Neural cell (in vitro differentiated cells): Measurements from ENCODE around the gene BUD31. TPM values are rescaled to one million over a fixed set of nuclear protein-coding genes. Genes with fewer than 3 reads are reported as not detected.

Experiments
- H2AFZ ChIP-seq: fragments of 200-600, 300-800 bp; sonication (generic), shearing (Covaris generic); 2 replicates; pipeline ENCODE4 v1.6.0; 2014; ENCODE audit warnings: low read depth, mild to moderate bottlenecking, antibody characterized with exemption, low read length, moderate library complexity
- H3F3A ChIP-seq: fragments of 200-600 bp; shearing (Covaris generic); 2 replicates; pipeline ENCODE4 v1.6.1; 2016; ENCODE audit warnings: mild to moderate bottlenecking, moderate library complexity, mixed read lengths, antibody characterized with exemption, low read length; ENCODE audit not compliant: insufficient read depth, poor library complexity, severe bottlenecking
- H3K27ac ChIP-seq: fragments of 200-600, 300-800 bp; sonication (generic), shearing (Covaris generic); 2 replicates; pipeline ENCODE4 v1.5.1; 2014; ENCODE audit warnings: mild to moderate bottlenecking, low read length, moderate library complexity
- H3K27me3 ChIP-seq: fragments of 300-800, 200-600 bp; sonication (generic), shearing (Covaris generic); 2 replicates; pipeline ENCODE4 v1.6.0; 2014; ENCODE audit warnings: mild to moderate bottlenecking, low read depth, low read length, moderate library complexity; ENCODE audit not compliant: insufficient read depth
- H3K36me3 ChIP-seq: fragments of 300-800, 200-600 bp; sonication (generic), shearing (Covaris generic); 2 replicates; pipeline ENCODE4 v1.5.1; 2014; ENCODE audit warnings: mild to moderate bottlenecking, antibody characterized with exemption, low read length, moderate library complexity; ENCODE audit not compliant: insufficient read depth
- H3K4me2 ChIP-seq: fragments of 300-800, 200-600 bp; sonication (generic), shearing (Covaris generic); 2 replicates; pipeline ENCODE4 v1.6.0; 2014; ENCODE audit warnings: mild to moderate bottlenecking, low read length
- H3K4me3 ChIP-seq: fragments of 300-800, 200-600 bp; sonication (generic), shearing (Covaris generic); 2 replicates; pipeline ENCODE4 v1.5.1; 2014; ENCODE audit warnings: mild to moderate bottlenecking, low read length, moderate library complexity
- H3K79me2 ChIP-seq: fragments of 200-600 bp; shearing (Covaris generic); replicated peaks from 2 replicates; pipeline ENCODE4 v1.6.0; 2014; ENCODE audit warnings: mild to moderate bottlenecking, low read length, moderate library complexity; ENCODE audit not compliant: insufficient read depth
- H3K9ac ChIP-seq: fragments of 300-800, 200-600 bp; sonication (generic), shearing (Covaris generic); 2 replicates; pipeline ENCODE4 v1.6.1; 2016; ENCODE audit warnings: mild to moderate bottlenecking, low read length, mixed read lengths
- H3K9me2 ChIP-seq: fragments of 200-600 bp; shearing (Covaris generic); 2 replicates; pipeline ENCODE4 v1.6.1; 2016; ENCODE audit warnings: mild to moderate bottlenecking, low read length, mixed read lengths; ENCODE audit not compliant: insufficient read depth
- H3K9me3 ChIP-seq: fragments of 200-600, 300-800 bp; sonication (generic), shearing (Covaris generic); 2 replicates; pipeline ENCODE4 v1.6.1; 2016; ENCODE audit warnings: mild to moderate bottlenecking, mixed run types, low read length, moderate library complexity, mixed read lengths
- H4K20me1 ChIP-seq: fragments of 200-600 bp; shearing (Covaris generic); 2 replicates; pipeline ENCODE4 v1.6.1; 2016; ENCODE audit warnings: mild to moderate bottlenecking, mixed run types; ENCODE audit not compliant: insufficient read depth
- CTCF ChIP-seq: fragments of 450-650 bp; IDR thresholded peaks from 2 replicates; pipeline ENCODE4 v1.5.1; 2014; ENCODE audit warnings: antibody characterized with exemption, mild to moderate bottlenecking, moderate library complexity; ENCODE audit not compliant: poor library complexity, severe bottlenecking
- EP300 ChIP-seq: fragments of 450-650 bp; conservative IDR thresholded peaks from 2 replicates; pipeline ENCODE4 v1.6.1; 2014; ENCODE audit warnings: antibody characterized with exemption, mild to moderate bottlenecking, moderate library complexity; ENCODE audit not compliant: poor library complexity, severe bottlenecking
- EZH2 ChIP-seq: fragments of 200-600, 300-800 bp; shearing (Covaris generic), sonication (generic); IDR thresholded peaks from 2 replicates; pipeline ENCODE4 v1.6.1; 2014; ENCODE audit warnings: antibody characterized with exemption, low read length, borderline replicate concordance, mild to moderate bottlenecking; ENCODE audit not compliant: insufficient read depth, poor library complexity, severe bottlenecking
- MXI1 ChIP-seq: fragments of 450-650 bp; conservative IDR thresholded peaks from 2 replicates; pipeline ENCODE4 v1.6.1; 2014; ENCODE audit warnings: antibody characterized with exemption, mild to moderate bottlenecking; ENCODE audit not compliant: poor library complexity, severe bottlenecking
- POLR2AphosphoS5 ChIP-seq: IDR thresholded peaks from 2 replicates; pipeline ENCODE4 v1.6.1; 2012
- RAD21 ChIP-seq: fragments of 450-650 bp; conservative IDR thresholded peaks from 2 replicates; pipeline ENCODE4 v1.6.1; 2014; ENCODE audit warnings: antibody characterized with exemption, mild to moderate bottlenecking, moderate library complexity
- REST ChIP-seq: IDR thresholded peaks from 2 replicates; pipeline ENCODE4 v1.6.1; 2012; ENCODE audit warnings: borderline replicate concordance
- SMC3 ChIP-seq: fragments of 450-650 bp; conservative IDR thresholded peaks from 2 replicates; pipeline ENCODE4 v1.6.1; 2014; ENCODE audit warnings: antibody characterized with exemption, mild to moderate bottlenecking, moderate library complexity; ENCODE audit not compliant: poor library complexity
- TAF1 ChIP-seq: IDR thresholded peaks from 2 replicates; pipeline ENCODE4 v1.6.1; 2012; ENCODE audit warnings: low read depth
- polyA plus RNA-seq: library from polyadenylated mRNA; depleted of rRNA; stranded (reverse); fragments of >200 nt; gene quantifications from 2 replicates; pipeline ENCODE4 v1.2.3, GENCODE V29; 2014

The BUD31 gene
- polyA plus RNA-seq, 1 donor from 2014 or later: 251 TPM

GRCh38 chr7:99409806-99410205, 1.0 kb downstream of the BUD31 start:
- no peaks in the 10 kb centered on the region for H3K9me2 ChIP-seq
- H3K36me3 ChIP-seq: no peaks in the 10 kb centered on the region
- H3K27me3 ChIP-seq: no peaks in the 10 kb centered on the region
- peak overlapping the region; percentile 94 for H3K9ac ChIP-seq
- H3K4me2 ChIP-seq: peak overlapping the region; percentile 88
- TF ChIP-seq TAF1 (no peak), CTCF (no peak), REST (no peak), EP300 (no peak), POLR2AphosphoS5 (no peak), RAD21 (no peak), MXI1 (no peak), SMC3 (no peak), EZH2 (no peak)
- no peak overlapping the region for H2AFZ ChIP-seq
- peaks cover 56% of the 10 kb centered on the region for H3K79me2 ChIP-seq
- H3F3A ChIP-seq: peaks cover 3% of the 10 kb centered on the region
- H3K27ac ChIP-seq: peak overlapping the region; percentile 97
- H4K20me1 ChIP-seq: no peaks in the 10 kb centered on the region
- H3K4me3 ChIP-seq: peak overlapping the region; percentile 93
- no peaks in the 10 kb centered on the region for H3K9me3 ChIP-seq

- H3K4me2 ChIP-seq: no peak overlapping the region
- H3K27me3 ChIP-seq: no peaks in the 10 kb centered on the region
- peak overlapping the region; percentile 93 for H3K4me3 ChIP-seq
- peaks cover 54% of the 10 kb centered on the region for H3K79me2 ChIP-seq
- H3K36me3 ChIP-seq: no peaks in the 10 kb centered on the region
- no peak overlapping the region for H2AFZ ChIP-seq
- H3F3A ChIP-seq: peaks cover 3% of the 10 kb centered on the region
- H3K9me3 ChIP-seq: no peaks in the 10 kb centered on the region
- H3K9me2 ChIP-seq: no peaks in the 10 kb centered on the region
- no peak overlapping the region for H3K27ac ChIP-seq
- TF ChIP-seq SMC3 (no peak), TAF1 (no peak), POLR2AphosphoS5 (no peak), REST (no peak), CTCF (no peak), RAD21 (no peak), EZH2 (no peak)
- no peaks in the 10 kb centered on the region for H4K20me1 ChIP-seq
- H3K9ac ChIP-seq: no peak overlapping the region
Measured at GRCh38 chr7:99410635-99411034, 1.9 kb downstream of the BUD31 start.
